GM12872 (cell line): ENCODE measurements around the gene TULP4.

Experiments
- CTCF ChIP-seq: IDR thresholded peaks from 3 replicates; pipeline ENCODE4 v1.5.1; 2011; ENCODE audit warnings: low read depth, mild to moderate bottlenecking, low read length, moderate library complexity; ENCODE audit not compliant: insufficient read depth

Gene TULP4

GRCh38 chr6:158414851-158415262, 102.6 kb downstream of the TULP4 start:
- no peak for TF ChIP-seq CTCF

- no peak for TF ChIP-seq CTCF
Measured at GRCh38 chr6:158415666-158416065, 103.4 kb downstream of the TULP4 start.

- TF ChIP-seq CTCF: no peak
Measured at GRCh38 chr6:158416883-158417759, 104.9 kb downstream of the TULP4 start.

- no peak for TF ChIP-seq CTCF
Measured at GRCh38 chr6:158417760-158418098, 105.5 kb downstream of the TULP4 start.

- no peak for TF ChIP-seq CTCF
Measured at GRCh38 chr6:158418501-158418900, 106.2 kb downstream of the TULP4 start.

GRCh38 chr6:158419339-158419909, 107.2 kb downstream of the TULP4 start:
- TF ChIP-seq CTCF: no peak

GRCh38 chr6:158421381-158421780, 109.1 kb downstream of the TULP4 start:
- TF ChIP-seq CTCF: no peak
